Measurements from ENCODE around the gene ZNF362. TPM values are rescaled to one million over a fixed set of nuclear protein-coding genes. Genes with fewer than 3 reads are reported as not detected.
A peak's percentile ranks its signal among the peaks of the same experiment; 100 is the strongest.

The ZNF362 gene
- total and polyA plus RNA-seq, 2 of the 13 experiments (the other 11 are each of a cell fraction or from before 2014, with no cell fraction given) = 8.3 to 14.2 TPM

DNA sequence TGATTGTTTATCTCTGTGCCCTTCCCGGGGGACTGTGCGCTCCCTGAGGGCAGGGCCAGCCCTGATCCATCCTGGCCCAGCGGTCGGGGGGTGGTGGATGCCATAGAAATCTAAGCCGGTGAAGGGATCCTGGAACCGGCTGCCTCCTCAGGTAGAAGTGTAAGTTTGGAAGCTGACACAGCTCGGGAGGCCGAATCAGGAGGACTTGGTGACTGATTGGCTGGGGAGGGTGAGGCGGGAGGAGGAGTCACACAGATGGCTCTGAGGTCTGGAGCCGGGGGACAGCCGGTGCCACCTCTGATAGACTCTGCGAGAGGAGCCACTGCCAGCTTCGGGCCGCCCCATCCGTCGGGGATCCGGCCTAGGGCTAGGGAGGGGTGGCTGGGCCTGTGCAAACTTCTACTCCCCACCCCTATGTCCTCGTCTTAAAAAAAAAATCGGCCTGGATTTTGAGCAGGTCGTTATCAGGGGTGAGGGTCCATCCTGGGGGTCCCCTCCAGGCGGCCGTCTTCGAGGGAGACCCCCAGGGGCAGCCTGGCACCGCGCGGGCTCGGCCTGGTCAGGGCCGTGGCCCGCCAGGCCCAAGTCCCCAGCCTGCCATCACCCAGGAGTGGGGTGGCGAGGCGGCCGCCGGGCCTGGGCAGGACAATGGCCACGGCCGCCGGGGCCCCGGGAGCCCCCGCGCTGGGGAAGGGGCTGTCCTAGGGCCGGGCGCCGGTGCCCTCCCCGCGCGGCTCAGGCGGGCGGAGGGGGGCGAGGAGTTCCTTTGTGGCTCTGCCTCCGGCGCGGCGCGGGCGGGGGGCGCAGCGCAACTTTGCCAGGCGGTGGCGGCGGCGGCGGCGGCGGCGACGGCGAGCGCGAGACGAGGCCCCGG, 708 bp upstream of the ZNF362 start (continued):
- TF ChIP-seq ZNF530 (CRISPR knock-in tag; IDR thresholded peaks at IDR 0.05; ENCODE audit: low read depth) (no peak), ZKSCAN1 (IDR thresholded peaks at IDR 0.05; ENCODE audit: low read length) (no peak), SSRP1 (CRISPR knock-in tag; IDR thresholded peaks at IDR 0.05) (no peak), ZNF34 (CRISPR knock-in tag; IDR thresholded peaks at IDR 0.05; ENCODE audit: borderline replicate concordance) (no peak), ZNF619 (CRISPR knock-in tag; IDR thresholded peaks at IDR 0.05) (no peak), SMAD1 (CRISPR knock-in tag; IDR thresholded peaks at IDR 0.05; ENCODE audit: borderline replicate concordance, low read depth) (no peak), NBN (conservative IDR thresholded peaks at IDR 0.05) (no peak), ZNF724P (CRISPR knock-in tag; IDR thresholded peaks at IDR 0.05; ENCODE audit: borderline replicate concordance) (no peak), SRSF9 (IDR thresholded peaks at IDR 0.05; ENCODE audit: borderline replicate concordance, insufficient read depth, low read depth, low read length, poor library complexity, severe bottlenecking) (no peak), RELA (CRISPR knock-in tag; IDR thresholded peaks at IDR 0.05) (no peak), SMAD9 (CRISPR knock-in tag; IDR thresholded peaks at IDR 0.05) (no peak), MTF2 (CRISPR knock-in tag; IDR thresholded peaks at IDR 0.05; ENCODE audit: borderline replicate concordance) (no peak), ZNF549 (CRISPR knock-in tag; IDR thresholded peaks at IDR 0.05) (no peak), FLYWCH1 (CRISPR knock-in tag; IDR thresholded peaks at IDR 0.05) (no peak), ZSCAN5A (CRISPR knock-in tag; IDR thresholded peaks at IDR 0.05; ENCODE audit: borderline replicate concordance) (no peak), ZNF256 (CRISPR knock-in tag; conservative IDR thresholded peaks at IDR 0.05) (no peak), HOXA9 (CRISPR knock-in tag; IDR thresholded peaks at IDR 0.05; ENCODE audit: borderline replicate concordance) (no peak), AKAP8 (CRISPR knock-in tag; IDR thresholded peaks at IDR 0.05) (no peak), ZSCAN25 (CRISPR knock-in tag; IDR thresholded peaks at IDR 0.05) (peak; percentile 26; the same call in 1 of the 2 replicates), ZFP90 (CRISPR knock-in tag; IDR thresholded peaks at IDR 0.05; ENCODE audit: borderline replicate concordance) (no peak), ASH2L (IDR thresholded peaks at IDR 0.05; ENCODE audit: insufficient read length, low read depth, low read length) (peak; percentile 39), ZNF891 (CRISPR knock-in tag; IDR thresholded peaks at IDR 0.05) (no peak), REXO4 (CRISPR knock-in tag; IDR thresholded peaks at IDR 0.05; ENCODE audit: borderline replicate concordance) (no peak), TBP (CRISPR knock-in tag; IDR thresholded peaks at IDR 0.05) (no peak)
- TF ChIP-seq, protein P1, sequence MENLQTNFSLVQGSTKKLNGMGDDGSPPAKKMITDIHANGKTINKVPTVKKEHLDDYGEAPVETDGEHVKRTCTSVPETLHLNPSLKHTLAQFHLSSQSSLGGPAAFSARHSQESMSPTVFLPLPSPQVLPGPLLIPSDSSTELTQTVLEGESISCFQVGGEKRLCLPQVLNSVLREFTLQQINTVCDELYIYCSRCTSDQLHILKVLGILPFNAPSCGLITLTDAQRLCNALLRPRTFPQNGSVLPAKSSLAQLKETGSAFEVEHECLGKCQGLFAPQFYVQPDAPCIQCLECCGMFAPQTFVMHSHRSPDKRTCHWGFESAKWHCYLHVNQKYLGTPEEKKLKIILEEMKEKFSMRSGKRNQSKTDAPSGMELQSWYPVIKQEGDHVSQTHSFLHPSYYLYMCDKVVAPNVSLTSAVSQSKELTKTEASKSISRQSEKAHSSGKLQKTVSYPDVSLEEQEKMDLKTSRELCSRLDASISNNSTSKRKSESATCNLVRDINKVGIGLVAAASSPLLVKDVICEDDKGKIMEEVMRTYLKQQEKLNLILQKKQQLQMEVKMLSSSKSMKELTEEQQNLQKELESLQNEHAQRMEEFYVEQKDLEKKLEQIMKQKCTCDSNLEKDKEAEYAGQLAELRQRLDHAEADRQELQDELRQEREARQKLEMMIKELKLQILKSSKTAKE (CRISPR knock-in tag; IDR thresholded peaks at IDR 0.05; ENCODE audit: borderline replicate concordance) = no peak
- TF ChIP-seq, protein P2, sequence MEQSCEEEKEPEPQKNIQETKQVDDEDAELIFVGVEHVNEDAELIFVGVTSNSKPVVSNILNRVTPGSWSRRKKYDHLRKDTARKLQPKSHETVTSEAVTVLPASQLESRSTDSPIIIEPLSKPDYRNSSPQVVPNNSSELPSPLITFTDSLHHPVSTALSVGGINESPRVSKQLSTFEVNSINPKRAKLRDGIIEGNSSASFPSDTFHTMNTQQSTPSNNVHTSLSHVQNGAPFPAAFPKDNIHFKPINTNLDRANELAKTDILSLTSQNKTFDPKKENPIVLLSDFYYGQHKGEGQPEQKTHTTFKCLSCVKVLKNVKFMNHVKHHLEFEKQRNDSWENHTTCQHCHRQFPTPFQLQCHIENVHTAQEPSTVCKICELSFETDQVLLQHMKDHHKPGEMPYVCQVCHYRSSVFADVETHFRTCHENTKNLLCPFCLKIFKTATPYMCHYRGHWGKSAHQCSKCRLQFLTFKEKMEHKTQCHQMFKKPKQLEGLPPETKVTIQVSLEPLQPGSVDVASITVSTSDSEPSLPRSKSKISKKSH (CRISPR knock-in tag; IDR thresholded peaks at IDR 0.05; ENCODE audit: borderline replicate concordance) = no peak

Measured in HepG2 (cell line).